ENCODE measurements around the gene ANO10. TPM values are rescaled to one million over a fixed set of nuclear protein-coding genes. Genes with fewer than 3 reads are reported as not detected.

Gene ANO10
- total and polyA plus RNA-seq, 8 donors: 3.6 to 202 (median 12.5) TPM

GRCh38 chr3:43409506-43409905, 212.3 kb downstream of the ANO10 start:
- H3K4me1 ChIP-seq: peaks cover 0 to 7% (median 0%) of the 10 kb centered on the region in 4 donors
- intact Hi-C loops (cut with DNase I; ENCODE audit: low total_unique reads): no loop called here
- TF ChIP-seq POLR2A (IDR thresholded peaks at IDR 0.05) (no peak), EP300 (IDR thresholded peaks at IDR 0.05) (no peak), POLR2AphosphoS5 (IDR thresholded peaks at IDR 0.05) (no peak), CTCF (IDR thresholded peaks at IDR 0.05) (no peak)
- H3K27me3 ChIP-seq: no peaks in the 10 kb centered on the region
- no peaks in the 10 kb centered on the region for H3K9me3 ChIP-seq
- no peak overlapping the region for H3K4me3 ChIP-seq
- no peak for DNase-seq
- H3K36me3 ChIP-seq: peaks cover 0 to 5% (median 0%) of the 10 kb centered on the region in 4 donors
- no peak overlapping the region for H3K27ac ChIP-seq
- WGBS, 5 donors: 90 to 94% (median 93%) methylated on average over 4 of the region's 4 CpGs

GRCh38 chr3:43406643-43407023, 215.2 kb downstream of the ANO10 start:
- H3K27ac ChIP-seq: no peak overlapping the region
- WGBS, 5 donors: 92 to 98% (median 95%) methylated on average over 4 of the region's 4 CpGs
- intact Hi-C loops (cut with DNase I; ENCODE audit: low total_unique reads): no loop called here

GRCh38 chr3:43405888-43406642, 215.7 kb downstream of the ANO10 start:
- TF ChIP-seq CTCF (IDR thresholded peaks at IDR 0.05) (no peak), EP300 (IDR thresholded peaks at IDR 0.05) (no peak), POLR2A (IDR thresholded peaks at IDR 0.05) (no peak)
- no peak for DNase-seq
- Histone ChIP-seq H3K4me3 (no peak overlapping the region), H3K36me3 (peaks cover 0 to 5% (median 0%) of the 10 kb centered on the region in 4 donors), H3K4me1 (no peaks in the 10 kb centered on the region), H3K27me3 (no peaks in the 10 kb centered on the region), H3K27ac (no peak overlapping the region), H3K9me3 (no peaks in the 10 kb centered on the region)
- 79 to 88% (median 85%) methylated on average over 11 of the region's 11 CpGs for WGBS, 5 donors
- intact Hi-C loops (cut with DNase I; ENCODE audit: low total_unique reads): no loop called here

More at GRCh38 chr3:43406643-43407023, 215.2 kb downstream of the ANO10 start:
- no peaks in the 10 kb centered on the region for H3K9me3 ChIP-seq
- TF ChIP-seq POLR2A (IDR thresholded peaks at IDR 0.05) (no peak), EP300 (IDR thresholded peaks at IDR 0.05) (no peak), CTCF (IDR thresholded peaks at IDR 0.05) (no peak), POLR2AphosphoS5 (IDR thresholded peaks at IDR 0.05) (no peak)
- H3K4me3 ChIP-seq: no peak overlapping the region
- H3K36me3 ChIP-seq: peaks cover 0 to 5% (median 0%) of the 10 kb centered on the region in 4 donors
- DNase-seq: no peak
- no peaks in the 10 kb centered on the region for H3K27me3 ChIP-seq
- H3K4me1 ChIP-seq: no peaks in the 10 kb centered on the region

- 83 to 88% (median 87%) methylated on average over 9 of the region's 9 CpGs for WGBS, 5 donors
- no peaks in the 10 kb centered on the region for H3K9me3 ChIP-seq
- intact Hi-C loops (cut with DNase I; ENCODE audit: low total_unique reads): no loop called here
- no peaks in the 10 kb centered on the region for H3K36me3 ChIP-seq
- no peak overlapping the region for H3K4me3 ChIP-seq
- H3K4me1 ChIP-seq: no peaks in the 10 kb centered on the region
- no peak for TF ChIP-seq POLR2A (IDR thresholded peaks at IDR 0.05)
- DNase-seq: no peak
- no peak overlapping the region for H3K27ac ChIP-seq
- no peaks in the 10 kb centered on the region for H3K27me3 ChIP-seq
Observed at GRCh38 chr3:43400781-43401730, 220.8 kb downstream of the ANO10 start.

Measured in stomach (tissue), 9 donors.